GM12878 (cell line): ENCODE data around the gene CSH1. TPM values are rescaled to one million over a fixed set of nuclear protein-coding genes. Genes with fewer than 3 reads are reported as not detected.

Source experiments
- ATAC-seq: fragments of 200-7000 bp; cut with Tn5 transposase; 3 replicates; pipeline ENCODE4 v1.9.1; 2020; ENCODE audit warnings: mild to moderate bottlenecking, moderate library complexity
- BruUV-seq: library from RNA; stranded (reverse); fragments of 400-500 nt; replicated peaks from 2 replicates; lab custom pipeline; 2021; lab: Mats Ljungman, UMichigan
- CTCF ChIA-PET: fragments of 300-600 bp; sonication (Branson Sonifier 250); formaldehyde crosslinking; extraction: SDS; loops from one replicate; lab custom pipeline; 2021; ENCODE audit warnings: inconsistent platforms; lab: Yijun Ruan, JAX
- POLR2A ChIA-PET: fragments of 350-600 bp; formaldehyde crosslinking; extraction: SDS; loops from one replicate; lab custom pipeline; 2021; ENCODE audit warnings: inconsistent platforms; lab: Charles Lee
- RAD21 ChIA-PET: fragments of 300-600 bp; sonication (Branson Sonifier 250); formaldehyde crosslinking; loops from one replicate; lab custom pipeline; 2023; ENCODE audit warnings: antibody characterized with exemption; ENCODE audit not compliant: unreplicated experiment; lab: Charles Lee
- SMC1A ChIA-PET: fragments of 300-600 bp; sonication (Branson Sonifier 250); formaldehyde crosslinking; loops from one replicate; lab custom pipeline; 2023; ENCODE audit not compliant: unreplicated experiment, uncharacterized antibody; lab: Charles Lee
- DNase-seq: peaks from one replicate; pipeline ENCODE4 v3.0.0-alpha.2; 2011; ENCODE audit warnings: low read depth, low spot score
- FAIRE-seq: peaks from 3 replicates; lab custom pipeline; 2011; peaks lifted over from hg19 to GRCh38; lab: Jason Lieb, UNC
- H2AFZ ChIP-seq: 2 replicates; pipeline ENCODE4 v1.6.0; 2011; ENCODE audit warnings: low read depth, low read length, control low read depth; ENCODE audit not compliant: control insufficient read depth
- H3K27ac ChIP-seq: 2 replicates; pipeline ENCODE4 v1.5.1; 2011; ENCODE audit warnings: control low read depth; ENCODE audit not compliant: control insufficient read depth, insufficient read depth
- H3K27me3 ChIP-seq, 2 experiments: replicated peaks in 1 of 2; 2 replicates each; pipeline versions ENCODE4 v1.6.0 to v1.6.1; 2011; ENCODE audit warnings: low read length in 1 of 2; ENCODE audit not compliant: control insufficient read depth in 2 of 2, insufficient read depth in 2 of 2
- H3K36me3 ChIP-seq, 2 experiments: 2 replicates each; pipeline ENCODE4 v1.5.1; 2011; ENCODE audit warnings: low read length in 1 of 2; ENCODE audit not compliant: control insufficient read depth in 2 of 2, insufficient read depth in 2 of 2
- H3K4me1 ChIP-seq: 2 replicates; pipeline ENCODE4 v1.6.1; 2011; ENCODE audit warnings: mild to moderate bottlenecking, low read length, moderate library complexity, mixed read lengths; ENCODE audit not compliant: control insufficient read depth, insufficient read depth
- H3K4me2 ChIP-seq: 2 replicates; pipeline ENCODE4 v1.6.0; 2011; ENCODE audit warnings: control low read depth; ENCODE audit not compliant: control insufficient read depth, insufficient read depth
- H3K4me3 ChIP-seq: fragments of 200-600 bp; sonication (generic); 2 replicates; pipeline ENCODE4 v1.5.1; 2016
- H3K79me2 ChIP-seq: 2 replicates; pipeline ENCODE4 v1.6.0; 2011; ENCODE audit warnings: low read length; ENCODE audit not compliant: control insufficient read depth, insufficient read depth
- H3K9ac ChIP-seq: 2 replicates; pipeline ENCODE4 v1.8.0; 2011; ENCODE audit warnings: low read length, control low read depth, mixed read lengths; ENCODE audit not compliant: control insufficient read depth, insufficient read depth
- H3K9me3 ChIP-seq: replicated peaks from 3 replicates; pipeline ENCODE4 v1.5.1; 2011; ENCODE audit warnings: mild to moderate bottlenecking, low read length; ENCODE audit not compliant: control insufficient read depth, insufficient read depth
- H4K20me1 ChIP-seq: 2 replicates; pipeline ENCODE4 v1.6.0; 2011; ENCODE audit not compliant: control insufficient read depth, insufficient read depth
- ESRRA ChIP-seq: IDR thresholded peaks from 2 replicates; pipeline ENCODE4 v1.6.1; 2012; ENCODE audit warnings: mild to moderate bottlenecking, low read length, improper control_type of control experiment
- NKRF ChIP-seq: fragments of 450-650 bp; conservative IDR thresholded peaks from 2 replicates; pipeline ENCODE4 v1.6.1; 2017; ENCODE audit warnings: mild to moderate bottlenecking, moderate library complexity
- POLR2A ChIP-seq: IDR thresholded peaks from 2 replicates; pipeline ENCODE4 v1.6.1; 2011; ENCODE audit warnings: low read depth, mild to moderate bottlenecking, low read length
- RAD51 ChIP-seq: fragments of 450-650 bp; IDR thresholded peaks from 2 replicates; pipeline ENCODE4 v1.6.1; 2016; ENCODE audit warnings: moderate library complexity, mild to moderate bottlenecking, inconsistent platforms
- whole genome bisulfite sequencing: methylation state at CpG from one replicate; pipeline ENCODE4 v1.1.6; 2016; ENCODE audit warnings: low lambda C conversion rate; ENCODE audit not compliant: insufficient replicate concordance, insufficient coverage; ENCODE audit errors: missing lambda C conversion rate; 5-methylcytosine and 5-hydroxymethylcytosine counted together
- in situ Hi-C: fragments of 300-500 bp; cut with MboI; formaldehyde crosslinking; loops from 9 replicates; pipeline ENCODE4 v1.14.3; 2018; ENCODE audit warnings: mixed read lengths
- intact Hi-C: fragments of 100-400 bp; cut with micrococcal nuclease; formaldehyde crosslinking; loops from one replicate; pipeline ENCODE4 v1.14.2; 2022; ENCODE audit not compliant: unreplicated experiment
- polyA plus RNA-seq, 11 experiments: library from polyadenylated mRNA; depleted of rRNA in 4 of 11; unstranded in 6 of 11; stranded (reverse) in 5 of 11; fragments of >200 nt; fragmentation: Nextera tagmentation in 4 of 11; fragmentation: Illumina TruSeq in 1 of 11; extraction: Ambion mirVana in 4 of 11; extraction: Trizol in 1 of 11; gene quantifications; 1 replicate in 1 of 11; 2 replicates in 10 of 11; pipeline versions ENCODE4 v1.2.1 to v1.2.3, GENCODE V29; 2011 to 2016; ENCODE audit warnings: inconsistent platforms in 2 of 11, missing spikeins in 2 of 11, low read depth in 1 of 11
- total RNA-seq, 4 experiments: library from RNA; depleted of rRNA in 3 of 4; stranded (reverse); fragments of >200 nt in 3 of 4; fragmentation: Illumina TruSeq in 1 of 4; extraction: Trizol in 1 of 4; gene quantifications; 2 replicates each; pipeline versions ENCODE4 v1.2.1 to v1.2.3, GENCODE V29; 2013 to 2021

CSH1 gene
- total and polyA plus RNA-seq, 10 of the 15 experiments (the other 5 are each of a cell fraction or from before 2014, with no cell fraction given) = not detected

DNA sequence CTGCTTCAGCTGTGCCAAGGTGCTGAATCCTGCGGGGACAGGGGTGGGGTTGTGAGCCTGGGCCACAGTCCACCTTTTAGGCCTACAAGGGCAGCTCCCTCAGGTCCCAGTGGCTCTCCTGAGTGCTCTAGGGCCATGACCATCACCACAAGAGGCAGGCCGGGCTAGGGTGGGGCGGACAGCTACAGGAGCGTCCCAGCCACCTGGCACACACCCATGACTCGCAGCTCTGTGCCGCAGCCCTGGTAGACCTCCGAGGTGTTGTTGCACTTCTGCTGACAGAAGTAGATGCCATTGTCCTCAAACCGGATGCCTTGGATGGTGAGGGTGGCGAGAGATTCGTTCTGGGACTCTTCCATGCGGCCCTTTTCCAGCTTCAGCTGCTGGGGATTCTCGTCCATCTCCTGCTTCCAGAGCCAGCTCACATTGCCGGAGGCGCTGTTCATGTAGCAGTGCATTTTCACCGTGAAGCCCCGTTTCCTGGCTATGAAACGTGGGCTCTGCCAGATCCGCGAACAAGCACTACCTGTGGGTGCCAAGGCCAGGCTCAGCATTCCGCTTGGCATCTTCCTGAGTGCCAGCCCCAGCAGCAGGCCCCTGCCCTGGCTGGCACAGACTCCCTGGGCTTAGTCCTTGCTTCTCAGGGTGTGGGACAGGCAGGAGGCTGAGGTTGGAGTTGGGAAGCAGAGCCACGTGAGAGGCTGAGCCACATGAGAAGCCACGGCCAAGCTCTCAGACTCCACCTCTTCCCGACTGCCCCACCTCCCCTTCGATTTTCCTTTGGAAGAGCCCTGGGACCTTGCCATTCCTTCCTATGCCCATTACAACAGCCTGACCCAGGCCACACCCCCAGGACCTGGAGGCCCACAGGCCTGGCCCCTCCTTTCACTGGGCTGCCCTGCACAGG lies 33.7 kb upstream of the CSH1 start:
- Histone ChIP-seq H3K4me2 (peak overlapping the region; percentile 98), H3K36me3 (peaks cover 7 to 11% of the 10 kb centered on the region in 2 experiments; a peak in 2 of 4 replicates), H3K9ac (peak overlapping the region; percentile 86), H3K27ac (peak overlapping the region; percentile 13; the same call in 1 of the 2 replicates), H3K4me1 (peaks cover 53% of the 10 kb centered on the region), H3K9me3 (no peaks in the 10 kb centered on the region), H4K20me1 (no peaks in the 10 kb centered on the region), H2AFZ (no peak overlapping the region), H3K79me2 (peaks cover 32% of the 10 kb centered on the region), H3K27me3 (no peaks in the 10 kb centered on the region), H3K4me3 (peak overlapping the region; percentile 98)
- RAD21 ChIA-PET = interaction anchor here (0.8 to 9.0 kb wide), 8 partner anchors 10 to 203 kb away, joined by 3 to 130 read pairs (median 5); partner anchors contain the start of gene ICAM2
- WGBS = 75% methylated on average over 24 of the region's 24 CpGs
- intact Hi-C loops (no loop called here), in situ Hi-C loops (no loop called here)
- no peak for DNase-seq
- TF ChIP-seq NKRF = 0 out of 2 replicates have a peak, but pooled peaks have one; percentile 19
- TF ChIP-seq ESRRA = no peak
- TF ChIP-seq RAD51 = no peak
- TF ChIP-seq POLR2A = 0 out of 2 replicates have a peak, but pooled peaks have one; percentile 5
- no peak for FAIRE-seq
- SMC1A ChIA-PET = interaction anchor here (1.4 to 9.0 kb wide), 5 partner anchors 9 to 204 kb away, joined by 4 to 111 read pairs (median 6); partner anchors contain the start of genes GH1 and ICAM2
- ATAC-seq = no peak
- CTCF ChIA-PET = interaction anchor here (0.5 to 8.7 kb wide), 9 partner anchors 10 to 375 kb away, joined by 3 to 153 read pairs (median 4); partner anchors contain the start of gene GH1
- POLR2A ChIA-PET = interaction anchor here (0.5 to 5.9 kb wide), 8 partner anchors 8 to 240 kb away, joined by 3 to 68 read pairs (median 6); partner anchors contain the start of gene ICAM2
- no TSS peak for BruUV-seq
